ENCODE measurements around the gene PRR32.
"Not testable (repeated sequence)": the region's sequence is repeated elsewhere in the genome, so short reads cannot be mapped to it uniquely, and the experiment has no call there.

The PRR32 gene, protein sequence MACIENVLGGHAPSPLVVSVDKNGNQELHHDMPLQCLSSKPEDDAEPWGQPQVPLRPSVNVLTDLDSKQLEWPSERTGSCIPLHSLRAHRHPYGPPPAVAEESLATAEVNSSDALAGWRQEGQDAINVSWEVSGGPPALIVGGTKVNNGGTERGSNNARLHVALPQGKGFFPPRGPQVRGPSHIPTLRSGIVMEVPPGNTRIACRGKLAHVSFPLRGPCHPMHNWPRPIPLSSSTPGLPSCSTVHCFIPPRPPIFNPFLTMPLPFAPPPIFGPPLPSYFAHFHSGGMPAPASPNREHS

DNA sequence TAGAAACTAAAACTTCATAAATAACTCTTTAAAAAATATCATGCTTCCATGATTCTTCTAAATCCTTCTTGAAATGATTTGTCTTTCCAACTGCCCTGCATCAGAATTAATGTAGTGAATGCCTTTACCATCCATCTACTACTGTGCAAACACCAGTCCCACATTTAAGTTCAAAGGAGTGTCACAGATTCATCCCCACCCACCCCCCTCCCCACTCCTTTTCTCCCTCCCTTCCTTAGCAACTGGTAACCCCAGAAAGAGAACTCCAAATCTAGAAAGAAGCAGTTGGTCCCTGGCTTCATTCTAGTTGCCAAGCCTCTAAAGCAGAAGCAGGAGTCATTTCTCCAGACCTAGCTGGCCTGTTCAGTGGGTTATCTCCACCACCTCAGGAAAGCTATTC is at the start of gene PRR32:
PRR32 (plus strand) TSS at position 301 of the 400 bp plus-strand sequence. CDS start 115 bp downstream, outside the sequence.
- Mint-ChIP-seq H3K27ac (no peak within 1 kb of the TSS), H3K36me3 (no peaks in the 10 kb centered on the region), H3K4me3 (no peak within 1 kb of the TSS), H3K27me3 (no peaks in the 10 kb centered on the region), H3K4me1 (ENCODE audit: low read depth) (no peaks in the 10 kb centered on the region), H3K9me3 (ENCODE audit: low read depth) (no peaks in the 10 kb centered on the region)

DNA sequence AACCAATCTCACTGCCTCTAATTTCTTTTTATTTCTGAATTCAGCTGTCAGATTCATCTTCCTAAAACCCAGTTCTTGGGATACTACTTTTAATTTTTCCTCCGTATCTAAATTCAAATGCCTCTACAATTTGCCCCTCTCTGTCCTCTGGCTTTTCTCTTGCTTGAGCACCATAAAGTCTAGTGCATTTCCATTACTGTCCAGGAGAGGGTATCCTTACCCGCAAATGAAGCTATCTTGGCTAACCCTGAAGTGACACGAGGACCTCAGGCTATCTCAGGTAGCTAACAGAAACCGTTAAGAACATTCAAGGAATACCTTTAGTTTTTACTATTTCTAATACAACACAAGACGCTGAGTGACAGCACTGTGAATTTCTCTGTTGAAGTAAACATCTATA is 49.4 kb upstream of the PRR32 start:
- no peaks in the 10 kb centered on the region for H3K36me3 Mint-ChIP-seq
- no peak overlapping the region for H3K4me3 Mint-ChIP-seq
- H3K27ac Mint-ChIP-seq = no peak overlapping the region
- no peaks in the 10 kb centered on the region for H3K4me1 Mint-ChIP-seq (ENCODE audit: low read depth)
- no peaks in the 10 kb centered on the region for H3K27me3 Mint-ChIP-seq
- no peaks in the 10 kb centered on the region for H3K9me3 Mint-ChIP-seq (ENCODE audit: low read depth)

DNA sequence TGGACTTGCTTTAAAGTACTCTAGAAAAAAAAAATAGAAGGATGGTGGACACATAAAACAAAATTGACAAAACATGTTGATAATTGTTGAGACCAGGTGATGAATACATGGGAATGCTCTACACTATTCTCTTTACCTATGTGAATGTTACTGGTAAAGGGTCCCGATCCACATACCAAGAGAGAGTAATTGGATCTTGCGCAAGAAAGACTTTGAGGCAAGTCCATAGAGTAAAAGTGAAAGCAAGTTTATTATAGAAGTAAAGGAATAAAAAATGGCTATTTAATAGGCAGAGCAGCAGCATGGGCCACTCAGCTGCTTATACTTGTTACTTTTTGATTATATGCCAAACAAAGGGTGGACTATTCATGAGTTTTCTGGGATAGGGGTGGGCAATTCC is 34.0 kb upstream of the PRR32 start:
- H3K27me3 Mint-ChIP-seq = no peaks in the 10 kb centered on the region
- no peaks in the 10 kb centered on the region for H3K9me3 Mint-ChIP-seq (ENCODE audit: low read depth)
- no peak overlapping the region for H3K27ac Mint-ChIP-seq
- H3K4me1 Mint-ChIP-seq (ENCODE audit: low read depth) = no peaks in the 10 kb centered on the region
- H3K4me3 Mint-ChIP-seq = no peak overlapping the region
- H3K36me3 Mint-ChIP-seq = no peaks in the 10 kb centered on the region

DNA sequence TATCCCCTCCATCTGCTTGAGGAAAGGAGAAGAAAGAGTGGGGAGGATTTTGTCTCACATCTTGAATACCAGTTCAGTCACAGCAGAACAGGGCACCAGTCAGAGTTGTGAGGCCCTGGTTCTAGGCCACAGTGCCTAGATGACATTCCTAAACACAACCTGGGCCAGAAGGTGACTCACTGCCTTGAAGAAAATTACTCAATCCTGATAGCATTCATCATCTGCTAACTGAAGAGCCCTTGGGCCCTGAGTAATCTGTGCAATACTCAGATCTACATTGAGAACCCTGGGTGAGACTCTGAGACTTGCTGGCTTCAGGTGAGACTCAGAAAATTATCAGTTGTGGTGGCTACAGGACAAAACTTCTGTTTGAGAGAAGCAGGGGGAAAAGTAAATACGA is 20.5 kb upstream of the PRR32 start:
- Mint-ChIP-seq H3K9me3 (ENCODE audit: low read depth) (no peaks in the 10 kb centered on the region), H3K27me3 (no peaks in the 10 kb centered on the region), H3K4me3 (no peak overlapping the region), H3K36me3 (no peaks in the 10 kb centered on the region), H3K4me1 (ENCODE audit: low read depth) (no peaks in the 10 kb centered on the region), H3K27ac (no peak overlapping the region)

DNA sequence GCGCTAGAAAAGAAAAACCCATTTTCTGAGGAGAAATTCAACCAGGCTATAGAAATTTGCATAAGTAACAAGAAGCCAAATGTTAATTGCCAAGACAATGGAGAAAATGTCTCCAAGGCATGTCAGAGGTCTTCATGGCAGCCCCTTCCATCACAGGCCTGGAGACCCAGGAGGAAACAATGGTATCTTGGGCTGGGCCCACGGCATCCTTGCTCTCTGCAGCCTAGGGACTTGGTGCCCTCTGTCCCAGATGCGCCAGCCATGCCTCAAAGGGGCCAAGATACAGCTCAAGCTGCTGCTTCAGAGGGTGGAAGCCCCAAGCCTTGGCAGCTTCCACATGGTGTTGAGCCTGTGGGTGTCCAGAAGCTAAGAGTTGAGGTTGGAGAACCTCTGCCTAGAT is 12.7 kb upstream of the PRR32 start:
- peaks cover 11% of the 10 kb centered on the region for H3K9me3 Mint-ChIP-seq (ENCODE audit: low read depth)
- not testable (repeated sequence) for H3K27me3 Mint-ChIP-seq; H3K4me1 Mint-ChIP-seq (ENCODE audit: low read depth); H3K4me3 Mint-ChIP-seq; H3K27ac Mint-ChIP-seq; H3K36me3 Mint-ChIP-seq

DNA sequence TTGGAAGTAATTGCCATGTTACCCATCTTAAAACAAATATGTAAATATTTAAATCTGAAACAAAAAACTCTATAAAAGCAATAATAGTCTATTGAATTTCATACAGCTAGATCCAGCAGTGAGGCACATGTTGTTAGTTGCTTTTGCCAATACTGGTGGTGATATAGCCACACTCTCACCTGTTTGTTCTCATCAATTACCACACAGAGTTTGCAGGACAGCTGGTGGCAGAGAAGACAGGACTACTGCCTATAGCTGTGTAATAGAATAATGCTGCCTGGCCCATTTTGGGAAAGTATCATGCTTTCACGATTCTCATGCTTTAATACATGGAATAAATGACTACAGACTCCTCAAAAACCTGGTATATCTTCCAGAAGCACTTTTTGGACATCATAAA is 3.7 kb upstream of the PRR32 start:
- no peaks in the 10 kb centered on the region for H3K27me3 Mint-ChIP-seq
- peaks cover 5% of the 10 kb centered on the region for H3K9me3 Mint-ChIP-seq (ENCODE audit: low read depth)
- no peaks in the 10 kb centered on the region for H3K4me1 Mint-ChIP-seq (ENCODE audit: low read depth)
- H3K36me3 Mint-ChIP-seq = no peaks in the 10 kb centered on the region
- no peak overlapping the region for H3K4me3 Mint-ChIP-seq
- H3K27ac Mint-ChIP-seq = no peak overlapping the region

DNA sequence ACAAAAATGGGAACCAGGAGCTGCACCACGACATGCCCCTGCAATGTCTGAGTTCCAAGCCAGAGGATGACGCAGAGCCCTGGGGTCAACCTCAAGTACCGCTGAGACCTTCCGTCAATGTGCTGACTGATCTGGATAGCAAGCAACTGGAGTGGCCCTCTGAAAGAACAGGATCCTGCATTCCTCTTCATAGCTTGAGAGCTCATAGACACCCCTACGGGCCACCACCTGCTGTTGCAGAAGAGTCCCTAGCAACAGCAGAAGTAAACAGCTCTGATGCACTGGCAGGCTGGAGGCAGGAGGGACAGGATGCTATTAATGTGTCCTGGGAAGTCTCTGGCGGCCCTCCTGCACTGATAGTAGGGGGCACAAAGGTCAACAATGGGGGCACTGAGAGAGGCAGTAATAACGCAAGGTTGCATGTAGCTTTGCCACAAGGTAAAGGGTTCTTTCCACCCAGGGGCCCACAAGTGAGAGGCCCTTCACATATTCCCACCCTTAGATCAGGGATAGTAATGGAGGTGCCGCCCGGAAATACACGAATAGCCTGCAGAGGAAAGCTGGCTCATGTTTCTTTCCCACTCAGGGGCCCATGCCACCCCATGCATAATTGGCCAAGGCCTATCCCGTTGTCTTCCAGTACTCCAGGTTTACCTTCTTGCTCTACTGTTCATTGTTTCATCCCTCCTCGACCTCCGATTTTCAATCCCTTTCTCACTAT is 1.3 kb downstream of the PRR32 start:
- Mint-ChIP-seq H3K27ac (no peak overlapping the region), H3K4me3 (no peak overlapping the region), H3K4me1 (ENCODE audit: low read depth) (no peaks in the 10 kb centered on the region), H3K36me3 (no peaks in the 10 kb centered on the region), H3K9me3 (ENCODE audit: low read depth) (no peaks in the 10 kb centered on the region), H3K27me3 (no peaks in the 10 kb centered on the region)

DNA sequence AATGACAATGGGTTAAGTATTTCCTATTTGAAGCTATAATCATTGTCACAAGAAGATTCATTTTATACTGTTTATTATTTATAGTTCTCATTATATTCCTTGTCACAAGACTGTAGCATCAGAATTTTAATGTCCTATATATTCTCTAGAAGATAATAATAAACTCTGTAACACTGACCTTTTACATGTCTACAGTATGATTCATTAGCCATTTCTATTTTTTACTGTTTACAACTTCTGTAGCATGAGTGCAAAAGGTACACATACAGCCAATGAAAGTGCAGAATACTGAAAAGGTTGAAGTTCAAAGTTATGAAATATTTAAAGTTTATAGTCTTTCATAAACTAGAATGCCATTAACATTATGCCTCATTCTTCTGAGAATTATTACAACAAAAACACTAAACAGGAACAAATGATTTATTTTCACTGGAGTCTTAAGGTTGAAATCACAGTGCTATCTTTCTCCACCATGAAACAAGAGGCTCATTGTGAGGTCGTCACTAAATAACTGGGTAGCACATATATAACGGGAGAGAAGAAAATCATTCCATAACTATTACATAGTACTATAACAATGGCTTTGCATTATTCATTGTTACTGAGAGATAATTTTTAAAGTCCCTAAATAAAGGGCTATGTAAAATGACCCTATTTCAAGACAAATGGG is 4.9 kb downstream of the PRR32 start:
- H3K36me3 Mint-ChIP-seq = no peaks in the 10 kb centered on the region
- no peak overlapping the region for H3K4me3 Mint-ChIP-seq
- no peak overlapping the region for H3K27ac Mint-ChIP-seq
- H3K4me1 Mint-ChIP-seq (ENCODE audit: low read depth) = no peaks in the 10 kb centered on the region
- H3K9me3 Mint-ChIP-seq (ENCODE audit: low read depth) = no peaks in the 10 kb centered on the region
- H3K27me3 Mint-ChIP-seq = no peaks in the 10 kb centered on the region

DNA sequence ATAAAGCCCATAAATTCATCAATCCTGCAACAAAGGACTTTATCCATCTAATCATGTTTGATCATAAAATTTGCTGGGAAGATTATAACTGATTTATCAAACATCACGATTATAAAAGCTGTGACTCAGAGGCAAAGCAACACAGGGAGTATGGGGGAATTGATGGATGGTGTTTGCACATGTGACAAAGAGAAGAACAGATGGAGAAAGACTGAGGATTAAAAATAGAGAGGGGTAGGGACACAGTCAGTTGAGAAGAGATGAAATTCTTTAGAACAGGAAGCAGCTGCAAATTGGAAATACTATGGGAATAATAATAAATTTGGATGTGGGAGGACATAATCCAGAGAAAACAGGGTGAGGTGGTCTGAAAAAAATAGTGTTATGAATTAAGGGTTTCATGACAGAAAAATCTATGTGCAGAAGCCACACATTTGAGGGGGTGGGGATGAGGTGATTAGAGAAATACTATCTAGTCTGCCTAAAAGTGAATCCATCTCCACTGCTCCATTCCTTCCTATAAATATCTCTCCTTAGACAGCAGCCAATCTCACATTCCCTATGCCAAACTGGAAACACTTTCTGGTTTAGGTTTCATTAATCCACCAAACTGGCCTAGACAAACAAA is 6.2 kb downstream of the PRR32 start:
- Mint-ChIP-seq H3K36me3 (no peaks in the 10 kb centered on the region), H3K4me3 (no peak overlapping the region), H3K4me1 (ENCODE audit: low read depth) (no peaks in the 10 kb centered on the region), H3K9me3 (ENCODE audit: low read depth) (no peaks in the 10 kb centered on the region), H3K27me3 (no peaks in the 10 kb centered on the region), H3K27ac (no peak overlapping the region)

DNA sequence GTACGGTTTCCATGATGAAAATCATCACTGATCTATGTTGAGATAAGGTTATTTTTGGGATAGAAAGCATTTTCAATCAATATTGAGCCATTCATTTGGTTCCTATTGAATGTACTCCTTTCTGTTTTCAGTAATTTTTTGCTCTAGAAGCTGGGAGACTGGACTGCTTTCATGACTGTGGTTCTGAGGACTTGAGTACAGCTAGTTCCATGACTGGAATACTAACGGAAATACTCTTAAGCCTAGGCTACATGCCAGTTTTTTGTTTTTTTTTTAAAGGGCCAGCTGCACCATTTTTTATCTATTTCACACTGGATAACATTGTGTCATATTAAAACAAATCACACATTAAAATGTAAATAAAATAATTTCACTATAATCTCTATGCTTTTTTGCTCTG is 16.7 kb downstream of the PRR32 start:
- Mint-ChIP-seq H3K27ac (no peak overlapping the region), H3K4me3 (no peak overlapping the region), H3K36me3 (no peaks in the 10 kb centered on the region), H3K27me3 (no peaks in the 10 kb centered on the region), H3K9me3 (ENCODE audit: low read depth) (no peaks in the 10 kb centered on the region), H3K4me1 (ENCODE audit: low read depth) (no peaks in the 10 kb centered on the region)

DNA sequence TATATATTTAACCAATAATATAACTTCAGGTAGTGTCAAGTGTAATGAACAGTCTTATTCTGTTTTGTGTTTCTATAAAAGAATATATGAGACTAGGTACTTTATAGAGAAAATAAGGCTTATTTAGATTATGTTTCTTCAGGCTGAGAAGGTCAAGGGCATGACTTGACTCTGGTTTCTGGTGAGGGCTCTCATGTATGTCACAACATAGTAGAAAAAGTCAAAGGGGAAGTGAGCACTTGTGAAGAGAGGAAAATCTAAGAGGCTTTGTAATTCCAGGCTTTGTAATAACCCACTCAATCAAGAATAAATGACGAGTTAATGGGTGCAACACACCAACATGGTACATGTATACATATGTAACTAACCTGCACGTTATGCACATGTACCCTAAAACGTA is 27.6 kb downstream of the PRR32 start:
- no peaks in the 10 kb centered on the region for H3K4me1 Mint-ChIP-seq (ENCODE audit: low read depth)

DNA sequence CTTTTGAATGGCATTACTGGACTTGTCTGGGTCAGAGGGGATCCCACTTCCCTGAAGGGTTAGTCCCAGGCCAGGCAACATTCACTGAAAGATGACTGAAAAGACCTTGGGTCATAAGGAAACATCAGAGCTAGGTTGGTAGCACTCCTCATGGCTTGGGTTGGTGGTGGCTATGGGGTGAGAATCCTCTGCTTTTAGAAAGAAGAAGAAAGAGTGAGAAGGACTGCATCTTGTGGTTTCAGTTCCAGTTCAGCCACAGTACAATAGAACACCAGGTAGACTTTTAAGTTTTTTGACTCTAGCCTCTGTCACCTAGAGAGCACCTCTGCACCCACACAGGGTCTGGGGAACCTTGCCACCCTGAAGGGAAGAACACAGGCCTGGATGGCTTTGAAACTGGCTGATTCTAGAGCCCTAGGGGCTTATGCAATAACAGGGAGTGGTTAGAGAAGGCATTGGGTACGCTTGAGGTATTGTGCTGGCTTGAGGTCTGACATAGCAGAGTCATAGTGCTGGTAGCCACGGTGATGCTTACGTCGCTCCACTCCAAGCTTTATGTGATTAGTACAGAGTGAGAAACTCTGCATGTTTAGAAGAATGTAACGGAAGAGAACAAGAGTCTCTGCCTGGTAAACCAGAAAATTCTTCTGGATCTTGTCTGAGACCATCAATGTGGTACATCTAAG is 36.5 kb downstream of the PRR32 start:
- Mint-ChIP-seq H3K9me3 (ENCODE audit: low read depth) (no peaks in the 10 kb centered on the region), H3K27me3 (no peaks in the 10 kb centered on the region), H3K36me3 (no peaks in the 10 kb centered on the region), H3K4me1 (ENCODE audit: low read depth) (no peaks in the 10 kb centered on the region), H3K27ac (no peak overlapping the region), H3K4me3 (no peak overlapping the region)

More for the DNA sequence above, 27.6 kb downstream of the PRR32 start:
- H3K27me3 Mint-ChIP-seq = no peaks in the 10 kb centered on the region
- no peak overlapping the region for H3K27ac Mint-ChIP-seq
- H3K9me3 Mint-ChIP-seq (ENCODE audit: low read depth) = peaks cover 3% of the 10 kb centered on the region
- no peaks in the 10 kb centered on the region for H3K36me3 Mint-ChIP-seq
- no peak overlapping the region for H3K4me3 Mint-ChIP-seq

Measured in activated naive CD8-positive, alpha-beta T cell (primary cell).